ENCODE data around the gene NSMF.

DNA sequence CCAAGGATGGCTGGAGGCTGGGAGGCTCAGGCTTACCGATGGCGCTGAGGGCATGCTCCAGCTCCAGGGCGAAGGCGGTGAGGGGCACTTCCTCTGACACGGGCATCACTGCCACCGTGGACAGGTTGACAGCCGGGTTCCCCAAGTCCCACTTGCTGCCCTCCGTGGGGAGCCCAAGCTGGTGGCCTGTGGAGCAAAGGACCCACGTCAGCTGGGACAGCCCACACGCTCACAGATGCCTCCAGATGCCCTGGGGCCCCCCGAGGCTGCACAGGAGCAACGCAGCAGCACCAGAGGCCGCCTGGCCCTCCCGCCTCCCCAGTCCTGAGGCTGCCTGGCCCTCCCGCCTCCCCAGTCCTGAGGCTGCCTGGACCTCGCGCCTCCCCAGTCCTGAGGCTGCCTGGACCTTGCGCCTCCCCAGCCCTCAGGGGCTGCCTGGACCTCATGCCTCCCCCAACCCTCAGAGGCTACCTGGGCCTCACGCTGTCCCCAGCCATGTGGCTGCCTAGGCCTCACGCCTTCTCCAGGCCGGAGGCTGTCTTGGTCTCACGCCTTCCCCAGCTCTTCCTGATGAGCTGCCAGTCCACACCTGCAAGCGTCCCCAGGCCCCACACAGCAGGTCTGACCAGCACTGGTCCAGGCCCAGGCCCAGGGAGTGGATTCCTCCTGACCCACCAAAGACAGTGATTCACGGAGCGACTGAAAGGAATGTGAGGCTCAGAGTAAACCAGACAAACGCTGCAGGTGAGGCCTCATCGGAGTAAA lies 25.6 kb upstream of the NSMF start:
- TF ChIP-seq, protein P1, sequence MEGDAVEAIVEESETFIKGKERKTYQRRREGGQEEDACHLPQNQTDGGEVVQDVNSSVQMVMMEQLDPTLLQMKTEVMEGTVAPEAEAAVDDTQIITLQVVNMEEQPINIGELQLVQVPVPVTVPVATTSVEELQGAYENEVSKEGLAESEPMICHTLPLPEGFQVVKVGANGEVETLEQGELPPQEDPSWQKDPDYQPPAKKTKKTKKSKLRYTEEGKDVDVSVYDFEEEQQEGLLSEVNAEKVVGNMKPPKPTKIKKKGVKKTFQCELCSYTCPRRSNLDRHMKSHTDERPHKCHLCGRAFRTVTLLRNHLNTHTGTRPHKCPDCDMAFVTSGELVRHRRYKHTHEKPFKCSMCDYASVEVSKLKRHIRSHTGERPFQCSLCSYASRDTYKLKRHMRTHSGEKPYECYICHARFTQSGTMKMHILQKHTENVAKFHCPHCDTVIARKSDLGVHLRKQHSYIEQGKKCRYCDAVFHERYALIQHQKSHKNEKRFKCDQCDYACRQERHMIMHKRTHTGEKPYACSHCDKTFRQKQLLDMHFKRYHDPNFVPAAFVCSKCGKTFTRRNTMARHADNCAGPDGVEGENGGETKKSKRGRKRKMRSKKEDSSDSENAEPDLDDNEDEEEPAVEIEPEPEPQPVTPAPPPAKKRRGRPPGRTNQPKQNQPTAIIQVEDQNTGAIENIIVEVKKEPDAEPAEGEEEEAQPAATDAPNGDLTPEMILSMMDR (IDR thresholded peaks at IDR 0.05), result no peak
- no peak for TF ChIP-seq POLR2AphosphoS5 (IDR thresholded peaks at IDR 0.05)

All from stomach (tissue), 4 donors.